ENCODE results near the gene SKI. TPM values are rescaled to one million over a fixed set of nuclear protein-coding genes. Genes with fewer than 3 reads are reported as not detected.
"Not testable (repeated sequence)": the region's sequence is repeated elsewhere in the genome, so short reads cannot be mapped to it uniquely, and the experiment has no call there.

SKI gene
- total and polyA plus RNA-seq, 2 donors (not counting 1 experiment from before 2014, with no cell fraction given) = 11.6 to 21.8 TPM

DNA sequence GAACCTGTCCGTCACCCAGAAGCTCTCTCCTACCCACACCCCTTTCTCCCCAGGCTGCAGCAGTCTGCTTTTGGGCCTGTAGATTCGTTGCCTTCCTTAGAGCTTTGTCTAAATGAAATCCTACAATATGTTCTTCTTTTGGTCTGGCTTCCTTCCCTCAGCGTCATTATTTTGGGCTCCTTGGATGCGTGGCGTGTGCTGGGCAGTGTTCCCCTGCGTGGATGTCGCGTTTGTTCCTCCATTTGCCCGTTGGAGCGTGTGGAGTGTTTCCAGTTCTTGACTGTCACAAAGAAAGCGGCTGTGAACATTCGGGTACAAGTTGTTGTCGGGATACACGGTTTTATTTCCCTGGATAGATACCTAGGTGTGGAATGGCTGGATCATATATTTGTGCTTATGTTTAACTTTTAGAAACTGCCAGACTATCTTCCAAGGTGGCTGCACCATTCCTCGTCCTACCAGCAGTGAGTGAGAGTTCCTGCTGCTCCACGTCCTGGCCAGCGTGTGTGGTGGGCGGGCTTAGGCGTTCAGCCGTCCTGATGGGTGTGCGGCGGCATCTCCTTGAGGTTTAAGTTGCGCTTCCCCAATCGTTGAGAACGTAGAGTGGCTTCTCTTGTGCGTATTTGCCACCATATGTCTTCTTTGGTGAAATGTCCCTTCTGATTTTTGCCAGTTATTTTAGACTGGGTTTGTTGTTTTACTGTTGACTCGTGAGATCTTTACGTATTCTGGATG lies 31.7 kb downstream of the SKI start:
- no peak overlapping the region for H3K27ac ChIP-seq (ENCODE audit: insufficient read depth, low read length)
- no peak for TF ChIP-seq EZH2 (IDR thresholded peaks at IDR 0.05; ENCODE audit: low read length, missing control alignments)
- TF ChIP-seq, protein P1, sequence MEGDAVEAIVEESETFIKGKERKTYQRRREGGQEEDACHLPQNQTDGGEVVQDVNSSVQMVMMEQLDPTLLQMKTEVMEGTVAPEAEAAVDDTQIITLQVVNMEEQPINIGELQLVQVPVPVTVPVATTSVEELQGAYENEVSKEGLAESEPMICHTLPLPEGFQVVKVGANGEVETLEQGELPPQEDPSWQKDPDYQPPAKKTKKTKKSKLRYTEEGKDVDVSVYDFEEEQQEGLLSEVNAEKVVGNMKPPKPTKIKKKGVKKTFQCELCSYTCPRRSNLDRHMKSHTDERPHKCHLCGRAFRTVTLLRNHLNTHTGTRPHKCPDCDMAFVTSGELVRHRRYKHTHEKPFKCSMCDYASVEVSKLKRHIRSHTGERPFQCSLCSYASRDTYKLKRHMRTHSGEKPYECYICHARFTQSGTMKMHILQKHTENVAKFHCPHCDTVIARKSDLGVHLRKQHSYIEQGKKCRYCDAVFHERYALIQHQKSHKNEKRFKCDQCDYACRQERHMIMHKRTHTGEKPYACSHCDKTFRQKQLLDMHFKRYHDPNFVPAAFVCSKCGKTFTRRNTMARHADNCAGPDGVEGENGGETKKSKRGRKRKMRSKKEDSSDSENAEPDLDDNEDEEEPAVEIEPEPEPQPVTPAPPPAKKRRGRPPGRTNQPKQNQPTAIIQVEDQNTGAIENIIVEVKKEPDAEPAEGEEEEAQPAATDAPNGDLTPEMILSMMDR (conservative IDR thresholded peaks at IDR 0.05 in 1 of 2, IDR thresholded peaks at IDR 0.05 in 1 of 2; ENCODE audit: low read depth in 1 of 2, low read length in 2 of 2) = no peak
- no peak for DNase-seq (ENCODE audit: low read depth in 2 of 2)
- H3K36me3 ChIP-seq (ENCODE audit: control insufficient read depth, insufficient read depth, low read length) = no peaks in the 10 kb centered on the region
- H3K4me3 ChIP-seq (replicated peaks in 1 of 4; ENCODE audit: control extremely low read depth in 1 of 4, insufficient read depth in 1 of 4, low read depth in 3 of 4, low read length in 4 of 4) = no peak overlapping the region
- no peak overlapping the region for H3K9ac ChIP-seq (ENCODE audit: insufficient read depth, low read length)
- H3K4me1 ChIP-seq (ENCODE audit: control insufficient read depth, extremely low read depth, insufficient read depth, low read length) = no peaks in the 10 kb centered on the region
- no peaks in the 10 kb centered on the region for H3K9me3 ChIP-seq (ENCODE audit: control insufficient read depth, insufficient read depth, low read depth, low read length)
- peaks cover 5% of the 10 kb centered on the region for H4K20me1 ChIP-seq (ENCODE audit: control insufficient read depth, extremely low read depth, insufficient read depth, low read length)
- H3K4me2 ChIP-seq (ENCODE audit: extremely low read depth, insufficient read depth, low read length) = peak overlapping the region; percentile 50
- peaks cover 95% of the 10 kb centered on the region for H3K79me2 ChIP-seq (ENCODE audit: control insufficient read depth, insufficient read depth, low read length)
- H3K27me3 ChIP-seq (ENCODE audit: control insufficient read depth, insufficient read depth, low read length) = no peaks in the 10 kb centered on the region
- H2AFZ ChIP-seq (ENCODE audit: low read length) = no peak overlapping the region

DNA sequence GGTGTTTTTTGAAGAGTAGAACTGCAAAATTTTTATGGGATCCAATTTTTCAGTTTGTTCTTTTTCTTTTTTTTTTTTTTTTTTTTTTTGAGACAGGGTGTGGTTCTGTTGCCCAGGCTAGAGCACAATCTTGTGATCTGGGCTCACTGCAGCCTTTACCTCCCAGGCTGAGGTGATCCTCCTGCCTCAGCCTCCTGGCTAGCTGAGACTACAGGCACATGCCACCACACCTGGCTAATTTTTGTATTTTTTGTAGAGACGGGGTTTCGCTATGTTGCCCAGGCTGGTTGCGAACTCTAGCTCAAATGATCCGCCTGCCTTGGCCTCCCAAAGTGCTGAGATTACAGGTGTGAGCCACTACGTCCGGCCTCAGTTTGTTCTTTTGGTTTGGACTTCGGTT lies 32.4 kb downstream of the SKI start:
- H3K27ac ChIP-seq (ENCODE audit: insufficient read depth, low read length); H3K4me3 ChIP-seq (replicated peaks in 1 of 4; ENCODE audit: control extremely low read depth in 1 of 4, insufficient read depth in 1 of 4, low read depth in 3 of 4, low read length in 4 of 4); H3K9ac ChIP-seq (ENCODE audit: insufficient read depth, low read length); H2AFZ ChIP-seq (ENCODE audit: low read length); H3K4me1 ChIP-seq (ENCODE audit: control insufficient read depth, extremely low read depth, insufficient read depth, low read length); H3K4me2 ChIP-seq (ENCODE audit: extremely low read depth, insufficient read depth, low read length); H3K9me3 ChIP-seq (ENCODE audit: control insufficient read depth, insufficient read depth, low read depth, low read length); H4K20me1 ChIP-seq (ENCODE audit: control insufficient read depth, extremely low read depth, insufficient read depth, low read length); H3K27me3 ChIP-seq (ENCODE audit: control insufficient read depth, insufficient read depth, low read length); DNase-seq (ENCODE audit: low read depth in 2 of 2); H3K36me3 ChIP-seq (ENCODE audit: control insufficient read depth, insufficient read depth, low read length): not testable (repeated sequence)
- H3K79me2 ChIP-seq (ENCODE audit: control insufficient read depth, insufficient read depth, low read length) = peaks cover 95% of the 10 kb centered on the region

DNA sequence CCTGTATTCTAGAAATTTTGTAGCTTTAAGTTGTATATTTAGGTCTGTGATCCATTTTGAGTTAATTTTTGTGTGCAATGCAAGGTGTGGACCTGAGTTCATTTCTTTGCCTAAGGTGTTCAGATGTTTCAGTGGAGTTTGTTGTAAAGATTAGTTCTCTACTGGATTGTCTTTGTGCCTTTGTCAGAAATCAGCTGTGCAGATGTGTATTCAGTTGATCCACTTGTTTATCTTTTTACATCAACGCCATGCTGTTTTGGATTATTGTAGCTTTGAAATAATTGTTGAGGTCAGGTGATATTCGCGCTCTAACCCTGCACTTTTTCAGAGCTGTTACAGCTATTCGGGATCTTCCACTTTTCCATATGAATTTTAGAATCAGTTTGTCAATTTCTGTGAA lies 32.8 kb downstream of the SKI start:
- Histone ChIP-seq H3K4me1 (ENCODE audit: control insufficient read depth, extremely low read depth, insufficient read depth, low read length) (no peaks in the 10 kb centered on the region), H3K36me3 (ENCODE audit: control insufficient read depth, insufficient read depth, low read length) (no peaks in the 10 kb centered on the region), H3K79me2 (ENCODE audit: control insufficient read depth, insufficient read depth, low read length) (peaks cover 95% of the 10 kb centered on the region), H2AFZ (ENCODE audit: low read length) (no peak overlapping the region), H3K4me3 (replicated peaks in 1 of 4; ENCODE audit: control extremely low read depth in 1 of 4, insufficient read depth in 1 of 4, low read depth in 3 of 4, low read length in 4 of 4) (no peak overlapping the region), H3K27me3 (ENCODE audit: control insufficient read depth, insufficient read depth, low read length) (no peaks in the 10 kb centered on the region), H4K20me1 (ENCODE audit: control insufficient read depth, extremely low read depth, insufficient read depth, low read length) (peaks cover 5% of the 10 kb centered on the region), H3K9me3 (ENCODE audit: control insufficient read depth, insufficient read depth, low read depth, low read length) (no peaks in the 10 kb centered on the region), H3K9ac (ENCODE audit: insufficient read depth, low read length) (no peak overlapping the region), H3K27ac (ENCODE audit: insufficient read depth, low read length) (no peak overlapping the region), H3K4me2 (ENCODE audit: extremely low read depth, insufficient read depth, low read length) (no peak overlapping the region)
- no peak for TF ChIP-seq EZH2 (IDR thresholded peaks at IDR 0.05; ENCODE audit: low read length, missing control alignments)
- TF ChIP-seq, protein P1 (conservative IDR thresholded peaks at IDR 0.05 in 1 of 2, IDR thresholded peaks at IDR 0.05 in 1 of 2; ENCODE audit: low read depth in 1 of 2, low read length in 2 of 2) = no peak
- DNase-seq (ENCODE audit: low read depth in 2 of 2) = no peak

DNA sequence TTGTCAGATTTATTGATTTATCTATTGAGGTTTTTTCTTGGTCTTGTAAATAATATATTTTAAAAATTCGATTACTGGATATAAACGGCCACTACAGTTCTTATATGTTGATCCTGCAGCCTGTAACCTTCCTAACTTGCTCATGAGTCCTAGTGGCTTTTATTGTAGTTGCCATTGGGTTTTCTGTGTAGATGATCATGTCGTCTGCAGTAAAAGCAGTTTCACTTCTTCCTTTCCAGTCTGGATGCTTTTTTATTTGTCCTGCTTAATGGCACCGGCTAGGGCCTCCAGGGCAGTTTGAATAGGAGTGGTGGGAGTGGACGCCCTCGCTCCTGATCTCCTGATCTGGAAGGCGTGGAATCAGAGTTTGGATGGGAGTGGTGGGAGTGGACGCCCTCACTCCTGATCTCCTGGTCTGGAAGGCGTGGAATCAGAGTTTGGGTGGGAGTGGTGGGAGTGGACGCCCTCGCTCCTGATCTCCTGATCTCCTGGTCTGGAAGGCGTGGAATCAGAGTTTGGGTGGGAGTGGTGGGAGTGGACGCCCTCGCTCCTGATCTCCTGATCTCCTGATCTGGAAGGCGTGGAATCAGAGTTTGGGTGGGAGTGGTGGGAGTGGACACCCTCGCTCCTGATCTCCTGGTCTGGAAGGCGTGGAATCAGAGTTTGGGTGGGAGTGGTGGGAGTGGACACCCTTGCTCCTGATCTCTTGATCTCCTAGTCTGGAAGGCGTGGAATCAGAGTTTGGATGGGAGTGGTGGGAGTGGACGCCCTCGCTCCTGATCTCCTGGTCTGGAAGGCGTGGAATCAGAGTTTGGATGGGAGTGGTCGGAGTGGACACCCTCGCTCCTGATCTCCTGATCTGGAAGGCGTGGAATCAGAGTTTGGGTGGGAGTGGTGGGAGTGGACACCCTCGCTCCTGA lies 33.6 kb downstream of the SKI start:
- not testable (repeated sequence) for H3K4me1 ChIP-seq (ENCODE audit: control insufficient read depth, extremely low read depth, insufficient read depth, low read length); H3K27me3 ChIP-seq (ENCODE audit: control insufficient read depth, insufficient read depth, low read length); H3K36me3 ChIP-seq (ENCODE audit: control insufficient read depth, insufficient read depth, low read length); H3K9me3 ChIP-seq (ENCODE audit: control insufficient read depth, insufficient read depth, low read depth, low read length); H3K4me2 ChIP-seq (ENCODE audit: extremely low read depth, insufficient read depth, low read length); DNase-seq (ENCODE audit: low read depth in 2 of 2); H2AFZ ChIP-seq (ENCODE audit: low read length); H3K9ac ChIP-seq (ENCODE audit: insufficient read depth, low read length); H3K4me3 ChIP-seq (replicated peaks in 1 of 4; ENCODE audit: control extremely low read depth in 1 of 4, insufficient read depth in 1 of 4, low read depth in 3 of 4, low read length in 4 of 4); H3K27ac ChIP-seq (ENCODE audit: insufficient read depth, low read length); H4K20me1 ChIP-seq (ENCODE audit: control insufficient read depth, extremely low read depth, insufficient read depth, low read length)
- H3K79me2 ChIP-seq (ENCODE audit: control insufficient read depth, insufficient read depth, low read length) = peaks cover 95% of the 10 kb centered on the region
